Endodermal cell (in vitro differentiated cells): ENCODE results near the gene CASP6. TPM values are rescaled to one million over a fixed set of nuclear protein-coding genes. Genes with fewer than 3 reads are reported as not detected.

Experiments
- DNase-seq: peaks from one replicate; pipeline ENCODE4 v3.0.0-alpha.2; 2017
- H3K27ac ChIP-seq: 2 replicates; pipeline ENCODE4 v1.5.1; 2013; ENCODE audit warnings: mild to moderate bottlenecking, low read depth, low read length, moderate library complexity
- H3K27me3 ChIP-seq: 2 replicates; pipeline ENCODE4 v1.6.1; 2013; ENCODE audit warnings: mild to moderate bottlenecking, low read length, moderate library complexity; ENCODE audit not compliant: insufficient read depth, control insufficient read depth, poor library complexity, severe bottlenecking
- H3K36me3 ChIP-seq: 2 replicates; pipeline ENCODE4 v1.7.0; 2013; ENCODE audit warnings: mild to moderate bottlenecking, low read length, moderate library complexity; ENCODE audit not compliant: control insufficient read depth, insufficient read depth
- H3K4me1 ChIP-seq: one replicate; pipeline ENCODE4 v1.7.0; 2013; ENCODE audit warnings: low read length; ENCODE audit not compliant: control insufficient read depth, insufficient read depth
- H3K4me3 ChIP-seq: 2 replicates; pipeline ENCODE4 v1.5.1; 2013; ENCODE audit warnings: mild to moderate bottlenecking, low read length, moderate library complexity
- H3K9ac ChIP-seq: 2 replicates; pipeline ENCODE4 v1.6.1; 2013; ENCODE audit warnings: mild to moderate bottlenecking, low read length, moderate library complexity; ENCODE audit not compliant: poor library complexity, severe bottlenecking; ENCODE audit errors: extremely low read depth
- H3K9me3 ChIP-seq: 2 replicates; pipeline ENCODE4 v1.6.1; 2013; ENCODE audit warnings: mild to moderate bottlenecking, low read length, moderate library complexity; ENCODE audit not compliant: control insufficient read depth
- H3K27ac Mint-ChIP-seq: 2 replicates; pipeline ENCODE4 v1.8.0; 2020; ENCODE audit warnings: mixed read lengths
- H3K27me3 Mint-ChIP-seq: 2 replicates; pipeline ENCODE4 v1.8.0; 2021; ENCODE audit warnings: mild to moderate bottlenecking, mixed read lengths; ENCODE audit not compliant: insufficient read depth
- H3K36me3 Mint-ChIP-seq: 2 replicates; pipeline ENCODE4 v1.8.0; 2020; ENCODE audit warnings: low read depth, mixed read lengths
- H3K4me1 Mint-ChIP-seq: 2 replicates; pipeline ENCODE4 v1.8.0; 2020; ENCODE audit warnings: mixed read lengths
- H3K4me3 Mint-ChIP-seq: 2 replicates; pipeline ENCODE4 v1.8.0; 2020; ENCODE audit warnings: mild to moderate bottlenecking, moderate library complexity, mixed read lengths
- H3K9me3 Mint-ChIP-seq: 2 replicates; pipeline ENCODE4 v1.8.0; 2020; ENCODE audit warnings: mild to moderate bottlenecking, mixed read lengths
- CTCF ChIP-seq: fragments of 200-600 bp; sonication (generic); conservative IDR thresholded peaks from 2 replicates; pipeline ENCODE4 v1.5.0; 2021; ENCODE audit warnings: antibody characterized with exemption, mild to moderate bottlenecking
- WGBS, 2 experiments: methylation state at CpG; one replicate each; pipeline versions ENCODE4 v1.1.5 to v1.1.7; 2013; ENCODE audit warnings: missing lambda C conversion rate in 2 of 2, mixed read lengths in 1 of 2; ENCODE audit not compliant: insufficient coverage in 1 of 2, insufficient read length in 1 of 2; 5-methylcytosine and 5-hydroxymethylcytosine counted together
- total RNA-seq, 2 donors: library from RNA; stranded (reverse); fragmentation: NEBNext Ultra II Directional in 1 of 2; extraction: Animal tissue kit (Norgen Biotek cat#: 25700) in 1 of 2; gene quantifications; 2 replicates in 1 of 2; 3 replicates in 1 of 2; pipeline ENCODE4 v1.2.1, GENCODE V29; 2021

CASP6 gene
- total RNA-seq, 2 donors from 2014 or later, result 20.9 to 21.8 TPM

GRCh38 chr4:109675843-109676242, 27.4 kb downstream of the CASP6 start:
- WGBS, 2 experiments, result 72 to 100% methylated on average over 1 of the region's 1 CpG
- Mint-ChIP-seq H3K36me3 (peaks cover 18% of the 10 kb centered on the region), H3K27ac (no peak overlapping the region), H3K9me3 (peaks cover 36% of the 10 kb centered on the region), H3K4me3 (no peak overlapping the region), H3K4me1 (no peaks in the 10 kb centered on the region), H3K27me3 (peaks cover 3% of the 10 kb centered on the region)
- Histone ChIP-seq H3K4me1 (no peaks in the 10 kb centered on the region), H3K27ac (no peak overlapping the region), H3K9ac (no peak overlapping the region), H3K4me3 (no peak overlapping the region), H3K36me3 (no peaks in the 10 kb centered on the region), H3K27me3 (no peaks in the 10 kb centered on the region), H3K9me3 (peaks cover 42% of the 10 kb centered on the region)
- DNase-seq, result no peak
- no peak for TF ChIP-seq CTCF

- Mint-ChIP-seq H3K9me3 (peaks cover 30% of the 10 kb centered on the region), H3K27ac (no peak overlapping the region), H3K36me3 (peaks cover 13% of the 10 kb centered on the region), H3K4me1 (no peaks in the 10 kb centered on the region), H3K4me3 (no peak overlapping the region), H3K27me3 (no peaks in the 10 kb centered on the region)
- Histone ChIP-seq H3K9me3 (peaks cover 36% of the 10 kb centered on the region), H3K9ac (no peak overlapping the region), H3K36me3 (no peaks in the 10 kb centered on the region), H3K4me1 (no peaks in the 10 kb centered on the region), H3K27ac (no peak overlapping the region), H3K4me3 (no peak overlapping the region), H3K27me3 (no peaks in the 10 kb centered on the region)
- 91% methylated on average over 3 of the region's 3 CpGs for WGBS, 2 experiments
- no peak for DNase-seq
- TF ChIP-seq CTCF, result no peak
Measured at GRCh38 chr4:109675181-109675580, 28.1 kb downstream of the CASP6 start.

- TF ChIP-seq CTCF, result no peak
- no peaks in the 10 kb centered on the region for H3K27me3 ChIP-seq
- no peak overlapping the region for H3K4me3 ChIP-seq
- Mint-ChIP-seq H3K27ac (no peak overlapping the region), H3K4me1 (no peaks in the 10 kb centered on the region), H3K4me3 (no peak overlapping the region), H3K27me3 (no peaks in the 10 kb centered on the region), H3K36me3 (peaks cover 7% of the 10 kb centered on the region), H3K9me3 (peaks cover 14% of the 10 kb centered on the region)
- peaks cover 22% of the 10 kb centered on the region for H3K9me3 ChIP-seq
- H3K27ac ChIP-seq, result no peak overlapping the region
- WGBS, 2 experiments, result 95% methylated on average over 1 of the region's 1 CpG; no CpG with 5 or more reads in 1 of the 2 experiments
- H3K36me3 ChIP-seq, result no peaks in the 10 kb centered on the region
- DNase-seq, result no peak
- no peak overlapping the region for H3K9ac ChIP-seq
- no peaks in the 10 kb centered on the region for H3K4me1 ChIP-seq
Measured at GRCh38 chr4:109673303-109673702, 29.9 kb downstream of the CASP6 start.
